Progenitor cell of endocrine pancreas (in vitro differentiated cells): ENCODE results near the gene RBM17. TPM values are rescaled to one million over a fixed set of nuclear protein-coding genes. Genes with fewer than 3 reads are reported as not detected.

Experiments
- DNase-seq: peaks from one replicate; pipeline ENCODE4 v3.0.0; 2021; ENCODE audit warnings: low spot score; ENCODE audit not compliant: unreplicated experiment
- H3K27ac Mint-ChIP-seq: 2 replicates; pipeline ENCODE4 v1.8.0; 2021; ENCODE audit warnings: mild to moderate bottlenecking, moderate library complexity, mixed read lengths
- H3K27me3 Mint-ChIP-seq: 2 replicates; pipeline ENCODE4 v1.8.0; 2021; ENCODE audit warnings: mixed read lengths
- H3K36me3 Mint-ChIP-seq: 2 replicates; pipeline ENCODE4 v1.8.0; 2022; ENCODE audit warnings: mixed read lengths; ENCODE audit not compliant: insufficient read depth
- H3K4me1 Mint-ChIP-seq: 2 replicates; pipeline ENCODE4 v1.8.0; 2021; ENCODE audit warnings: low read depth, mixed read lengths
- H3K4me3 Mint-ChIP-seq: 2 replicates; pipeline ENCODE4 v1.8.0; 2021; ENCODE audit warnings: low read depth, mild to moderate bottlenecking, moderate library complexity, mixed read lengths
- H3K9me3 Mint-ChIP-seq: 2 replicates; pipeline ENCODE4 v1.8.0; 2021; ENCODE audit warnings: low read depth, mixed read lengths
- total RNA-seq: library from RNA; stranded (reverse); gene quantifications from 2 replicates; pipeline ENCODE4 v1.2.1, GENCODE V29; 2021
- TF ChIP-seq, protein P1 (sequence below): fragments of 200-600 bp; sonication (generic); IDR thresholded peaks from one replicate; pipeline ENCODE4 v1.5.0; 2021; ENCODE audit warnings: antibody characterized with exemption, mild to moderate bottlenecking; ENCODE audit not compliant: unreplicated experiment

Gene RBM17
- total RNA-seq, 1 donor from 2014 or later = 122 TPM

GRCh38 chr10:6095810-6096570 is 7.2 kb downstream of the RBM17 start:
- DNase-seq = no peak
- no peak overlapping the region for H3K4me3 Mint-ChIP-seq
- H3K36me3 Mint-ChIP-seq = peaks cover 11% of the 10 kb centered on the region
- H3K27me3 Mint-ChIP-seq = no peaks in the 10 kb centered on the region
- H3K4me1 Mint-ChIP-seq = peaks cover 9% of the 10 kb centered on the region
- TF ChIP-seq, protein P1, sequence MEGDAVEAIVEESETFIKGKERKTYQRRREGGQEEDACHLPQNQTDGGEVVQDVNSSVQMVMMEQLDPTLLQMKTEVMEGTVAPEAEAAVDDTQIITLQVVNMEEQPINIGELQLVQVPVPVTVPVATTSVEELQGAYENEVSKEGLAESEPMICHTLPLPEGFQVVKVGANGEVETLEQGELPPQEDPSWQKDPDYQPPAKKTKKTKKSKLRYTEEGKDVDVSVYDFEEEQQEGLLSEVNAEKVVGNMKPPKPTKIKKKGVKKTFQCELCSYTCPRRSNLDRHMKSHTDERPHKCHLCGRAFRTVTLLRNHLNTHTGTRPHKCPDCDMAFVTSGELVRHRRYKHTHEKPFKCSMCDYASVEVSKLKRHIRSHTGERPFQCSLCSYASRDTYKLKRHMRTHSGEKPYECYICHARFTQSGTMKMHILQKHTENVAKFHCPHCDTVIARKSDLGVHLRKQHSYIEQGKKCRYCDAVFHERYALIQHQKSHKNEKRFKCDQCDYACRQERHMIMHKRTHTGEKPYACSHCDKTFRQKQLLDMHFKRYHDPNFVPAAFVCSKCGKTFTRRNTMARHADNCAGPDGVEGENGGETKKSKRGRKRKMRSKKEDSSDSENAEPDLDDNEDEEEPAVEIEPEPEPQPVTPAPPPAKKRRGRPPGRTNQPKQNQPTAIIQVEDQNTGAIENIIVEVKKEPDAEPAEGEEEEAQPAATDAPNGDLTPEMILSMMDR = no peak
- H3K9me3 Mint-ChIP-seq = no peaks in the 10 kb centered on the region
- H3K27ac Mint-ChIP-seq = no peak overlapping the region

GRCh38 chr10:6097063-6097462 is 8.2 kb downstream of the RBM17 start:
- TF ChIP-seq, protein P1 = no peak
- DNase-seq = no peak
- peaks cover 6% of the 10 kb centered on the region for H3K4me1 Mint-ChIP-seq
- no peak overlapping the region for H3K4me3 Mint-ChIP-seq
- peak overlapping the region; percentile 73 for H3K27ac Mint-ChIP-seq
- no peaks in the 10 kb centered on the region for H3K27me3 Mint-ChIP-seq
- H3K9me3 Mint-ChIP-seq = no peaks in the 10 kb centered on the region
- peaks cover 15% of the 10 kb centered on the region for H3K36me3 Mint-ChIP-seq

- no peak for DNase-seq
- Mint-ChIP-seq H3K36me3 (peaks cover 21% of the 10 kb centered on the region), H3K4me1 (peaks cover 6% of the 10 kb centered on the region), H3K27ac (no peak overlapping the region), H3K9me3 (no peaks in the 10 kb centered on the region), H3K27me3 (no peaks in the 10 kb centered on the region), H3K4me3 (no peak overlapping the region)
- TF ChIP-seq, protein P1 = no peak
Observed at GRCh38 chr10:6098156-6098555, 9.3 kb downstream of the RBM17 start.

DNA sequence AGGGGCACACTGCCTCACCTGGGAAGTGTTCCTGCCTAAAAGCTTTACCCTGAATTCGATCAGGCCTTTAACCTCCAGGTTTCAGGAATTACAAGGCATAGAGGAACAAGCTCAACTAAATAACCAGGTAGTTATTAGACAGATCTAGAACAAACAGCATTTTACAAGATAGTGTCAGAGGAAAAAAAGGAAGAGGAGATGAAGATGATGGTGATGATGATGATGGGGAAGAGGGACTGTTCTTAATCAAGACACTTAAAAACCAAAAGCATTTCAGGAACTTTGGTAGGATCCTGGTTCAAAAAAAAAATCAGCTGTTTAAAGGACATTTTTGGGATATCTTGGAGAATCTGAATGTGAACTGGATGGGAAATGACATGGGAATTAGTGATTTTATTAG is 11.5 kb downstream of the RBM17 start:
- no peaks in the 10 kb centered on the region for H3K27me3 Mint-ChIP-seq
- TF ChIP-seq, protein P1 = no peak
- no peak overlapping the region for H3K27ac Mint-ChIP-seq
- H3K36me3 Mint-ChIP-seq = peaks cover 26% of the 10 kb centered on the region
- no peaks in the 10 kb centered on the region for H3K9me3 Mint-ChIP-seq
- H3K4me3 Mint-ChIP-seq = no peak overlapping the region
- no peak for DNase-seq
- H3K4me1 Mint-ChIP-seq = no peaks in the 10 kb centered on the region

DNA sequence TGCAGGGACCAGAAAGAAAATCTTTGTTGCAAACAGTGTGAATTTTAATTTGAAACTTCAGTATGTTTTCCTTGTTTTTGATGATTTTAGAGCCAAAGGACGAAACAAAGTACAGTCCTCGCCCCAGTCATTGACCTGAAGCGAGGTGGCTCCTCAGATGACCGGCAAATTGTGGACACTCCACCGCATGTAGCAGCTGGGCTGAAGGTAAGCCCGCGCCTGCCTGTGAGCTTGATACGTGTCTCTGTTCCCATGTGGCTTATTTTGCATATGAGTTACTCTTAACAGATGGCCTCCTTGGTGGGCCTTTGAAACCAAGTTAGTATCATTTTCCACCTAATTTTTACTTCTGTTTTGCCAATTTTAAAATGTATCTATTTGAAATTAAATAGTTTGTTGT is 12.3 kb downstream of the RBM17 start:
- Mint-ChIP-seq H3K4me1 (no peaks in the 10 kb centered on the region), H3K4me3 (no peak overlapping the region)

More for the DNA sequence above, 12.3 kb downstream of the RBM17 start:
- H3K27ac Mint-ChIP-seq = no peak overlapping the region
- TF ChIP-seq, protein P1 = no peak
- H3K36me3 Mint-ChIP-seq = peaks cover 28% of the 10 kb centered on the region
- no peak for DNase-seq
- H3K9me3 Mint-ChIP-seq = no peaks in the 10 kb centered on the region
- no peaks in the 10 kb centered on the region for H3K27me3 Mint-ChIP-seq
